Stimulated activated CD8-positive, alpha-beta memory T cell treated with anti-CD3 and anti-CD28 coated beads, Interleukin-15, amount 100 ng/mL, for 1 hour (primary cell): ENCODE data around the gene IMMP2L.

ENCODE experiments used
- DNase-seq: peaks from one replicate; pipeline ENCODE4 v3.0.0-alpha.2; 2020; ENCODE audit warnings: low read depth

Gene IMMP2L

GRCh38 chr7:111101856-111102646, 460.2 kb downstream of the IMMP2L start:
- DNase-seq, result no peak

DNA sequence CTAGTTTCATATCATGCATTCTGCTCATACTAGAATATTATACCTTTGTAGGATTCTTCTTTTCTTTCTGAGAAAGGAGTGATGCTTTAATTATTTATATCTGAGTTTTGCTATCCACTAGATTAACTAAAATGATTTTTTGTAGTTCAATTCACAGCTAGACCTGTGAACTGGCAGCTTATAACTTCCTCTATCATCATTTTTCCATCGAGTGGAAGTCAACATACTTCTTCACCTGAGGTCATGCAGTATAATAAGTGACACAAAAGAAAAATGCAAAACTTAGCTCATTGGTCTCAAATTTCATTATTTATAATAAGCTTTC, 463.4 kb downstream of the IMMP2L start:
- no peak for DNase-seq

DNA sequence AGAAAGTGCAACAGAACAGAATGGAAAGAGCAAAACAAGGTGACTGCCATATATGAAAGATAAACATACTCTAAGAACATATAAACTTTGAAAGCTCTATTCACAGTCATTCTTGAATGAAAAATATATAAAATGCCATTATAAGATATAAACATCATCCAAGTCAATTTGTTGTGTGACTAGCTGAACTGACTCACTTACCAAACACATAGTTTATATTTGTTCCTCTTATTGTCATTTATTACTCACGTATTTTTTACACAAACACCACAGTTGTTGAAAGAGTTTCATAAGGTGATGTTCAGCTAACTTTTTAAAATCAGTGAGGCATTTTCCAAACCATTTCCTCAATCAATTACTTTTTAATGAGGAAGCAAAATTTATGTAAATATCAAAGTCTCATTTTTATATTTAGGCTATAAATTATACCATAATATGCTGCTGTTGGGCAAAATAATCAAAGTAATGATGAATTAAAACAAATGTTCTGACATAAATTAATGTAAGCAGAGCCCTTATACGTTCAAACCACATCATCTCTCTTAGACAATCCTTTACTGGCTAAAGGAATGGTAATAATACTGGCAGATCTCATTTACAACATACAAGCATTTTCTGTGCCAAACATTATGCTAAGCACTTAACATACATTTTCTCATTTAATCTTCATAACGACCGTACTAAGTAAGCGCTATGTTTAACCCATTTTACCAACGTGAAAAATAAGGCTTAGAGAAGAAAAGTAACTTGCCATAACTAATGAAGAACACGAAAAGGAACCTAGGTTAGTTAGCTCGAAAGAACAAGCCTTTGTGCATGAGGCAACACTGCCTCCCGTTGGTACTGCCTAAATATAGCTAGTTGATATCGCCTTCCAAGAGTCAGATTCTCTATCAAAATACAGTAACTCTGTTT, 464.0 kb downstream of the IMMP2L start:
- DNase-seq, result peak; percentile 25

GRCh38 chr7:111096997-111097396, 465.3 kb downstream of the IMMP2L start:
- DNase-seq, result no peak

DNA sequence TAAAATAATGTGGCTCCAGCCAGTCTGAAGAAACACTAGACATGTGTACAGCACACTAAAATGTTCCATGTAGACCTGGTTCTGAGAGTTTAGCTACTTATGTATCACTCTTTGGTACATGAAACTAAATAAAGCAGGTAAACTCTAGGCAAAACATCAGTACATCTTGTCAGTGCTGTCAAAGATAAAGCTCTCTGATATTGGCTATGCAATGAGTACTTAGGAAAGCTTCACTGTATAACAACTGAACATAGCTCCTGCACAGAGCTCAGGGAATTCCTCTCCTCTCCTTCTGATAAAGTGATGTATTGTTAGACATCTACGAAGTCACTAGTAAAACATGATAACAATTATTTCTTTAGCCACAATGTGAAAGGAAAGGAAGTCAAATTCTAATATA, 467.9 kb downstream of the IMMP2L start:
- no peak for DNase-seq

- DNase-seq, result no peak
Measured at GRCh38 chr7:111093496-111093895, 468.8 kb downstream of the IMMP2L start.

DNA sequence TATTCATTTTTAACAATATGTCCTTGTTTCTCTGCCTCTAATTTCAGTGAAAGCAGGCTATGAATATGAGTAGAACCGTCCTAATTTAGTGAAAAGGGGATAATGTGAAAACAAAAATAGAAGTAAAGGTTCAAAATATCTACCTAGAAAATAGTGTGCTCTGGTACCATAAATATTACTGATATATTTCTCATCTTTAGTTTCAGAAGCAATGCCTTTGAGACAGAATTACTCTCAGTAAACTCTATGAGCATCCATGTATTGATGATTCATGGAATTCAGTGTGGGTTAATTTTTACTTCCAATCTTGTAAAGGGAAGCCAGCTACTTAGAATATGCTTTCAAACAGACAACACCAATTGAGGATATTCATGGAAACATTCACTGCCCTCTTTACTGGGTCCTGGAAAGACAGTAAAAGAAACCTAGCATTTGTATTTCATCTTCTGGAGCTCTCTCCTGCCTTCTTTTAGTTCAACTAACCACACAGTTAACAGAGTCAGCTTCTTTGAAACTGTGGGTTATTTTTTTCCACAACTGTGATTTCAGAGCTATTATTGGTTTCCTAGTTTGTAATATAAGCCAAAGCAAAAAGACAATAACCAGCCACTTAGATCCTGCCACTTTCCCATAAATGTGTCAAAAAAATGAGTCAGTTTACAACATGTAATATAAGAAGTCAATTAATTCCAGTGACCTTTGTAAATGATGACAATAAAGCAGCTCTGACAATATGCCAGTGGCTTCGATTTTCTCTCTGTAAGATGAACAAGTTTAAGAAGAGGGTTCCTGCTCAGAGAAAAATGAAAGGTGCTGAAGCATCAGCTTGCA, 469.7 kb downstream of the IMMP2L start:
- DNase-seq, result no peak

- DNase-seq, result no peak
Measured at GRCh38 chr7:111091593-111092358, 470.5 kb downstream of the IMMP2L start.

DNA sequence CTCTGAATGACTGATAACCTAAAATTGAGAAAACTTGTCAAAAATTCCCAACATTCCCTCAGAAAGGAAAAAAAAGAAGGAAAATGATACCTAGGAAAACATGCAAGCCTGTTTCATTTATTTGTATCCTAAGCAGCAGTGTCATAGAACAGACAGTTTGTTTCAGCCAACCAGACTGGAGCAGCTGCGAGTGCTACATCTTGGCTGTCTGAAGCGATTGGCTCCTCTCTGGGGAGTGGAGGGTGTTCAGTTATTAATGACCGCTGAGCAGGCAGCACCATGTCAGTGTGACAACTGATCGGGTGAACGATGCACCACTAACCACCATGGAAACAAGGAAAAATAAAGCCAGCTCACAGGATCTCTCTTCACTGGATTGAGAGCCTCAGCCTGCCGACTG, 471.4 kb downstream of the IMMP2L start, which contains the start of gene LRRN3:
Gene LRRN3, plus strand, starts transcription at position 282 of the 400 bp plus-strand sequence. CDS start 31,646 bp downstream, outside the sequence.
- DNase-seq, result no peak

DNA sequence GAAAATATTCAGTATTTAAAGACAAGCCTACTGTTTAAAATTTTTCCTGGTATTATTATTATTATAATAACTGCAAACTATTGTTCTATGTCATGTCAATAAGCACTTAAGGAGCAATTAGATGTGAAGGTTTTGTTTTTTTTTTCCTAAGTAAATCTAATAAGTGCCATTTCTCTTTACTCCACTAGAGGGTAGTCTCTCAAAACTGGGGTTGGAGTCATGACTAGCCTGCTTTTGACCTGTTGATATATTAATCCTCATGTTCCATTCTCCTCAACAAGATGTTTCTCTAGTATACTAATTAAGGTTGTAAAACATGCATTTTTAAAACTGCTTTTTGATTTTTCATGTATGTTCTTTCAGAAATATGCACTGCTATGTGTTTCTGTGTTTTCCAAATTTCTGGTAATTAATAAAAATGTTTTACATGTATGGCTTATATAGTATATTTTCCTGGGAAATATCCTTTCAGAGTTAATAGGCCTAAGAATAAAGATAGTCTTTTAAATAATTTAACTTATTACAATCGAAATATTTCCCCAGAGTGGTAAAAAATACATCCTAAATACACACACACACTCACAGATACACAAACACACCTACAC, 472.4 kb downstream of the IMMP2L start:
- DNase-seq, result no peak

GRCh38 chr7:111088328-111088727, 474.0 kb downstream of the IMMP2L start:
- DNase-seq, result no peak

- DNase-seq, result no peak
Measured at GRCh38 chr7:111086532-111086931, 475.8 kb downstream of the IMMP2L start.

DNA sequence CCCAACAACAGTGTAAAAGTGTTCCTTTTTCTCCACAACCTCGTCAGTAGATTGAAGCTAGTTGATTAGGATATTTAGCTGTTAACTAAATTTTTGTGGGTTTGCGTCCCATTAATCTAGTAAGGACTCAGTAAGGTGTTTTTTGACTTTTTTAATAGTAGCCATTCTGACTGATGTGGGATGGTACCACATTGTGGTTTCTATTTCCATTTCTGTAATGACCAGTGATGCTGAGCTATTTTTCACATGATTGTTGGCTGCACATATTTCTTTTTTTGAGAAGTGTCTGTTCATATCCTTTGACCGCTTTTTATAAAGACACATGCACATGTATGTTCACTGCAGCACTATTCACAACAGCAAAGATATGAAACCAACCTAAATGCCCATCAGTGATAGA, 476.9 kb downstream of the IMMP2L start:
- no peak for DNase-seq

- DNase-seq, result no peak
Measured at GRCh38 chr7:111083413-111083812, 478.9 kb downstream of the IMMP2L start.

DNA sequence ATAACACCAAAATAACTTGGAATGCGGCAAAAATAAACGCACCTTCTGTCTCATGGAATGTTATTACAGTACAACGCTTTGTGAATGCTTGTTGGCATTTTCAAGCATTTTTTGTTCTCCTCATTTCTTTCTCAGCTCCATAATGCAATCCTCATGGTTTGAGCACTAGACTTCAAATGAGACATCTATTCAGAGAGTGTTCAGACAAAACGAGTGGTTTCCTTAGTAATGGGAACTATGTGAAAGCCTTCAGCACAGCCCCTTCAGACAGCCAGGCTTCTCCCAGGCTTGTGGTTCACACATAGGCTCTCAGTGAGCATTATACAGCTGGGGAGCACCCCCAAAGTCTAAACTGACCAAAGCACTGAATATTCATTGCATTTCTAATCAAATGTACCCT, 479.9 kb downstream of the IMMP2L start:
- no peak for DNase-seq

- DNase-seq, result no peak
Measured at GRCh38 chr7:111081546-111082267, 480.6 kb downstream of the IMMP2L start.

DNA sequence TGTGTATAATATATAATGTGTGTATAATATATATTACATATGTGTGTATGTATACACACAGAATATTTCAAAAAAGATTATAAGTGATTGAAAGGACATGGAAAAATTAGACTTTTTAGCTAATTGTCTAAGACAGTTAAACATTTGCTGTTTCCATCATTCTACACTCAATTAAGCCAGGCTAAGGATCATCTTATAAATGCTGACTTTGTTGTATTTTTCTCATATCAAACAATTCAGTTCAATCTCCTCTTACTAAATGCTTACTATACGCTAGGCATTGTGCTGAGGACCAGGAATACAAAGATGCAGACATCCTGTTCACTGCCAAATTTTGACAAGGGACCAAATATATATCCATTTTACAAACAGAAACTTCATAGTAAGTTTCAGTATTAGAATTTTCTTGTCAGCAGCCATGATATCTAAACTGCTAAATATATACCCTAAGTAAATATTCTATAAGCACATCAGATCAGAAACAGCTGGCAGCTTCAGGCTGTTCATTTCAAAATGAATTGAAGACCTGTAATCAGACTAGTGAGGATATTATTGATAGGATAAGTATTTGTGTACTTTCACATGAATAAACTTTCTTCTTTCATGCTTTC, 481.7 kb downstream of the IMMP2L start:
- no peak for DNase-seq

GRCh38 chr7:111077001-111077400, 485.3 kb downstream of the IMMP2L start:
- no peak for DNase-seq

- no peak for DNase-seq
Measured at GRCh38 chr7:111076205-111076604, 486.1 kb downstream of the IMMP2L start.

- no peak for DNase-seq
Measured at GRCh38 chr7:111075498-111075897, 486.8 kb downstream of the IMMP2L start.
